Non-pigmented ciliary epithelial cell (primary cell): ENCODE data around the gene SELENOV.

Experiments
- DNase-seq: peaks from one replicate; pipeline ENCODE4 v3.0.0-alpha.2; 2010; ENCODE audit warnings: low read depth

SELENOV gene

DNA sequence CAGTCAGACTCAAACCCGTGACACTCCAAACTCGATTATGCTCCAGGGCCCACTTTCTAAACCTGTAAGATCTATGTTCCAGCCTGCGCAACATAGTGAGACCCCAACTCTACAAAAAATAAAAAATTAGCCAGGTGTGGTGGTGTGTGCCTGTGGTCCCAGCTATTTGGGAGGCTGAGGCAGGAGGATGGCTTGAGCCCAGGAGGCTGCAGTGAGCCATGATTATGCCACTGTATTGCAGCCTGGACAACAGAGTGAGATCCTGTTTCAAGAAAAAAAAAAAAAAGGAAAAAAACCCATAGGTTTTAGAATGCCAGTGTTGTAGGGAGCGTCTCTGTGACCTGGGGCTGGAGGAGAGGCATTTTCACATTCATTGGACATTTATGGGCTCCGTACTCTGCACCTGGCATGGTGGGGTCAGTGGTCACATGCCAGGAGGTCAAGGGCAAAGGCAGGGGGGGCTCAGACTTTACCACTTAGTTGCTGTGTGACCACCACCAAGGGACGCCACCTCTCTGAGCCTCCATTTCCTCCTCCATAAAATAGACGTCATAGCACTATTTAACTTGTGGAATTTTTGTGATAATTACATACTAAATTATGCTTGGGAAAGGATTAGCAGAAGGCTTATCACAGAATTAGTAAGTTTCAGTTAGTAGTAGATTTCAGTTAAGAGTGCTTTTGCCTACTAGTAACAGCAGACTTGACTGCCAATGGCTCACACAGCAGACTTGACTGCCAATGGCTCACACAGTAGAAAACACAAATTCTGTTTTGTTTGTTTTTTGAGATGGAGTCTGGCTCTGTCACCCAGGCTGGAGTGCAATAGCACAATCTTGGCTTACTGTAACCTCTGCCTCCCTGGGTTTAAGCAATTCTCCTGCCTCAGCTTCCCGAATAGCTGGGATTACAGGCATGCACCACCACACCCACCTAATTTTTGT, 5.9 kb downstream of the SELENOV start:
- DNase-seq: no peak

DNA sequence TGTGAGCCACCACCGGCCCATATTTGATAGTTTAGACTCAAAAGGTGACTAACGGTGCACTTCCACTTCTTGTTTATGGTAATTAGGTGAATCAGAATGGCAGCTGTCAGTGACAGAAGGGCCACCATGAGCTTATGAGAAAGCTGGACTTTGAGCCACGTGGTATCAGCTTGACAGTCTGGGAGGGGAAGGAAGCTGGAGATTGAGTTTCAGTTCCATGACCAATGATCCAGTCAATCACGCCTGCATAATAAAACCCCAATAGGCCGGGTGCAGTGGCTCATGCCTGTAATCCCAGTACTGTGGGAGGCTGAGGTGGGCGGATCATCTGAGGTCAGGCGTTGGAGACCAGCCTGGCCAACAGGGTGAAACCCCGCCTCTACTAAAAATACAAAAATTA, 9.6 kb downstream of the SELENOV start:
- no peak for DNase-seq

DNA sequence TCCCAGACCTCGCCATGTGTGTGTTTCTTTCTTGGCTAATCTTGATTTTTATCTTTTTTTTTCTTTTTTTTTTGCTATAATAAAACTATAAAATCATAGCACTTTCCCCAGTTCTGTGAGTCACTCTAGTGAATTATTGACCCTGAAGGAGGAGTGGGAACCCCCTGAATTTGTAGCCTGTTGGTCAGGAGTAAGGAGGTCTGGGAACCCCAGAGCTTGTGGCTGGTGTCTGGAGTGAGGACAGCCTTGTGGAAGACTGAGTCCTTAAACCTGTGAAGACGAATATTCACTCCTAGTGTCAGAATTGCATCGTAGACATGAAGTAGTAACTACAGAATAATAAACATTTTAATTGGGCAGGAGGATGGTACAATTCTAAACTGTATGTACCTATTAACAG, 10.3 kb downstream of the SELENOV start:
- DNase-seq: no peak

DNA sequence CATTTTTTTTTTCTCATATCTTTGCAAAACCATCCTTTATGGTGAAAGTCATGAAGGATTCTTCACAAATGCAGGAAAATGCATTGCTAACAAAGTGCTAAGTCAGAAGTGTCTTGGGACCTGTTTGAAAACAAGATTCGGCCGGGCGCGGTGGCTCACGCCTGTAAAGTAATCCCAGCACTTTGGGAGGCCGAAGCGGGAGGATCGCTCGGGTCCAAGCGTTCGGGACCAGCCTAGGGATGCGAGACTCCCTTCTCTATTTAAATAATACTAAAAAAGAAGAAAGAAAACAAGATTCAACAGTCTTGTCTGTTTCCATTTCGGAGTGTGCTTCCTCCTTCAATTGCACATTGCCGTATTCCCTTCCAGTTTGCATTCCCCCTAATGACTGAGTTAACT, 16.9 kb downstream of the SELENOV start:
- no peak for DNase-seq

DNA sequence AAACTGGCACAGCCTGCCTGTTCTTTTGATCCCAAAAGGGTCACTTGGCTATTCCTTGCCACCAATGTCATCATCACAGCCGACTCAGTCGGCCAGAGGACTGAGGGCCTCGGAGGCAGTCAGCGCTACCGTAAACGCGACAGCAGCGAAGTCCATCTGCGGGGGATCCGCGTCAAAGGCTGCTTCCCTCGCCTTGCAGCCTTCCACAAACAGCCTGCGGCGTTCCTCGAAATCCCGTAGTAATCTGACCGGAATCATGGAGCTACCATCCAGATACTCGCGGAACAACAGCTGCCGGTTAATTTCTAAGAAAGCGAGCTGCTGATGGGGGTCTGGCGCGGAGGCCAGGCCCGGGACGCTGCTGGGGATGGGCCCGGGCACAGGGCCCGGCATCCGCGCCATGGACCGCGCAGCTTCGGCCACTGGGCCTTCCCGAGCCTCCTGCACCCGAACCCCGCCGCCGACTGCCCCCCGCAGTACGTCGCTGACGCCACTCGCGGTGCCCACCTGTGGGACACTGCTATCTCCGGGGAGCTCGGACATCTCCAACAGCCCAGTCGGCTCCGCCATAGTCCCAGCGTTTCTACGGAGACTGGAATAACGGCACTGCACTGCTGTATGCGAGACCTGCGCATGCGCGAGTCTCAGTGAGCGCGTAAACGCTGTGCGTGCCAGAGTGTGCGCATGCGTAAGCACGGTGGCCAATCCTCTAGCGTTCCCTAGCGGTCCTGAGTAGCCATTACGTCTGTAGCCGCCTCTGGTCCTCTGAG, 17.5 kb downstream of the SELENOV start, which contains the start of gene EID2B:
EID2B (minus strand) TSS at position 620 of the 770 bp plus-strand sequence; CDS start at position 570, 50 bp downstream.
- DNase-seq: peak; percentile 73

DNA sequence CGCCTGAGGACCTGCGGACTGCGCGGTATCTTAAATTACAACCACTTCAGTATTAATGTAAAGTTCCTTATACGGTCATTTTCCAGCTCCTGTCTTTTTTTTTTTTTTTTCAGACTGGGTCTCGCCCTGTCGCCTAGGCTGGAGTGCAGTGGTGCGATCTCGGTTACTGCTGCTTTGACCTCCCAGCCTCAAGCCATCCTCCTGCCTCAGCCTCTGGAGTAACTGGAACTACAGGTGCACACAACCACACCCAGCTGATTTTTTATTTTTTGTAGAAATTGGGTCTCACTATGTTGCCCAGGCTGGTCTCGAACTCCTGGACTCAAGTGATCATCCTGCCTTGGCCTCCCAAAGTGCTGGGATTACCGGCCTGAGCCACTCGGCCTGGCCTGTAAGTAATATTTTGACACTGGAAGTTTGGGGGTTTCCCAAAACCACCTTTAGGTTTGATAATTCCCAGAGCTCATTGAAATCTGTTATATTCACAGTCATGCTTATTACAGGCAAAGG, 18.1 kb downstream of the SELENOV start:
- no peak for DNase-seq

DNA sequence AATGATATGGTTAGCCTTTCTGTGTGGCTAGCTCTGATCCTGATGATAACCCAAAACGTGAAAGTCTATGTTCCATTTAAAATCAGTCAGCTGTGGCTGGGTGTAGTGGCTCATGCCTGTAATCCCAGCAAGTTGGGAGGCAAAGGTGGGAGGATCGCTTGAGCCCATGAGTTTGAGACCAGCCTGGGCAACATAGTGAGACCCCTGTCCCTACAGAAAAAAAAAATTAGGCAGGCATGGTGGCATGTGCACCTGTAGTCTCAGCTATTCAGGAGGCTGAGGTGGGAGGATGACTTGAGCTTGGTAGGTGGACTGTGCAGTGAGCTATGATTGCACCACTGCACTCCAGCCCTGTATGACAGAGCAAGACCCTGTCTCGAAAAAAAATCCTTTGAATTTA, 18.9 kb downstream of the SELENOV start:
- no peak for DNase-seq

DNA sequence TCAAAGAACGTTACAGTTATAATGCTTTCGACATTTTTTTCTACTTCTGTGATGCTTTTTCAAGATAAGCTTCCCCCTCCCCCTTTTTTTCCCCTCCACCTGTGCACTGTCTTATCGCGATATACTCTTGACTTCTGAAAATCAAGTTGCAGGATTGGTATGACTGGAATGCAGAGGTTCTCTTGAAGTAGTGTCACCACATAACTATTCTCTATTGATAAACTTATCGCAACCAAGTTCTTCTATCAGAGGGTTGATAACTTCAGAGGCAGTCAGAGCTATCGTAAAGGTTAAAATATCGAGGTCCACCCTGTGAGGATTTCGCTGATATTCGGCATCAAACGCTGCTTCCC, 24.2 kb downstream of the SELENOV start:
- peak; percentile 20 for DNase-seq

DNA sequence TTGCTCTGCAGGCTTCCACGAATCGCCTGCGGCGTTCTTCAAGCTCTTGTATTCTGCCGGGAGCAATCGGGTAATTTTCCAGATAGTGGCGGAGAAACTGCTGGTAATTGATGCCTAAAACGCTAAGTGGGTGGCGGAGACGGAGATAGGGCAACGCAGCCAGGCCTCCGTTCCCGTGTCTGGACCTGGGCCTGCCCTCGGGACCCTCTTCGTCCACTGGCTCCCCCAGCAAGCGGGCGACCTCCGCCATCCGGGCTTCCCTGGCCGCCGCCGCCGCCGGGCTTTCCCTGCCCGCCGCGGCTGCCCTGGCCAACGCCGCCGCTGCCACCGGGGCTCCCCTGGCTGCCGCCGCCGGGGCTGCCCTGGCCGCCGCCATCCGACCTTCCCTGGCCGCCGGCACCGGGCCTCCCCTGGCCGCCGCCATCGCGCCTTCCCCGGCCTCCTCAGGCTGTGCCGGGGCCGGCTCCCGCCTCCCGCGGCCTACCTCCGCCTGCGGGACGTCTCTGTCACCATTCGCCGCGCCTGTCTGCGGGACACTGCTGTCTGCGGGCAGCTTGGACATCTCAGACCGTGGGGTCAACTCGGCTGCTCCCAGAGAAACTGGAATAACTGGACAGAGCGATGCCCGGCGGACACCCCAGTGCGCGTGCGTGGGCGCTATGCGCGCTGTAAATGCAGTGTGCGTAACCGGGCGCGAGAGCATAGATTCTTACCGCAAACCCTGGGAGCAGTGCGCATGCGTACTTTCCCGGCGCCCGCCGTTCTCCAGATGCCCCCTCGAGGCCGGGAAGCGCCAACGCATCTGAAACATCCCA, 24.8 kb downstream of the SELENOV start, which contains the start of gene EID2:
EID2 (minus strand) TSS at position 644 of the 815 bp plus-strand sequence; CDS start at position 562, 82 bp downstream.
- peak; percentile 60 for DNase-seq

DNA sequence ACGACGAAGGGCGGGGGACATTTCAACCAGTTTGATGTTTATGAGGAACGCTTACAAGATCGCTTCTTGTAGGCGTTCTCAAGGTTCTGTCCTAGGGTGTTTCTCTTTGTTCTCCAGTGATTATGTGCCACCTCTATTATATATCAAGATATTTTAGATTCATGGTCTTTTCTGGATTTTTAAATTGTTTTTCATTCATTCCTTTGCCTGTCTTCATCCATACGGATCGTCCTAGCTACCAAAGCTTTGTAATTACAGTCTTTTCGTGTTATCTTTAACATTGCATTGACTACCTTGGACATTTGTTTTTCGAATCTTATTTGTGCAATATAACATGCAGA, 25.4 kb downstream of the SELENOV start:
- DNase-seq: no peak

DNA sequence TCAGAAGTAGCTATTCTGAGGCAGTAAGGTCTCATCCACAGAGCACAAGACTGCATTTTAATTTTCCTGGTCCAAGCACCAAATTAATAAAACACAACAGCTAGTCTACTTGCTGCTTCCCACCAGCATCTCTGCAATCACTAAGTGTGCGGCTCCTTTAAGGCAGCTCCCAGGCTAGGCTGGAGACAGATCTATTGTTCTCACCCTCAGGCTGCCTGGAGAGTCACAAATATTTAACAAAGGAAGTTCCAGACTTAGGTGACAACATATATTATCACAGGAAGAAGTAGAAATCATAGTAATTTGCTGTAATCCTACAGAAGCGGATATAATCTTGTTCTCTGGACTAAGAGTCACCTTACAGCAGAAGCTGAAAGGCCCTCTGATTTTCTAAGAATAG, 27.3 kb downstream of the SELENOV start:
- no peak for DNase-seq

DNA sequence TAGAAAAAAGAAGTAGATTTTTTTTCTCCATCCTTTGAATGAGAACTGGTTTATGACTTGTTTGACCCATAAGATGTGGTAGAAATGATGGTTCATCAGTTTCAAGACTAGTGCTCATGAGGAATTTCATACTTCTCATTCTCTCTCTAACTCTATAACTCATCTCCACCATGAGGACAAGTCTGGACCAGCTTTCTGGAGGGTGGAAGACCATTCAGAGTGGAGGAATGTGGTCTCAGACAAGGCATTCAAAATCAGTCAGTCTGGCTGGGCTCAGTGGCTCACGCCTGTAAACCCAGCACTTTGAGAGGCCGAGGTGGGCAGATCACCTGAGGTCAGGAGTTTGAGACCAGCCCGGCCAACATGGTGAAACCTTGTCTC, 28.5 kb downstream of the SELENOV start:
- no peak for DNase-seq

DNA sequence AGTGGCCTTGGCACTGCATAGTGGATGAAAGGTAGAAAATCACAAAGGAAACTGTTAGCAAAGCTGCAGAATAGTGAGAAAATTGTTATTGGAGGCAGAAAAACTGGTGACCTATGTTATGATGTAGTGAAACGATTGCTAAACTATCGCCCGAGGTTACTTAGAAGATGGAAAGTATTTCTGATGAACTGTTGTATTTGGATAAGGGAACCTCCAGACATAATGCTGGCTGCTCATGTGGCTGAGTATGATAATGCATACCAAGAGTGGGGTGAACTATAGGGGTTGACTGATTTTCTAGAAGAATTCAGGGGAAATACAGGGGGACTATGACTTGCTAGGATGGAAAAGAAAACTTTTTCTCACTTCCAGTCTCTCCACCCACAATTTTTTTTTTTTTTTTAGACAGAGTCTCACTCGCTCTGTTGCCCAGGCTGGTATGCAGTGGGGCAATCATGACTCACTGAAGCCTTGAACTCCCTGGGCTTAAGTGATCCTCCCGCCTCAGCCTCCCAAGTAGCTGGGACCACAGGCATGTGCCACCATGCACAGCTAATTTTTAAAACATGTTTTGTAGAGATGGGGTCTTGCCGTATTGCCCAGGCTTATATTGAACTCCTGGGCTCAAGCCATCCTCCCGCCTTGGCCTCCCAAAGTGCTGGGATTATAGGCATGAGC, 29.4 kb downstream of the SELENOV start:
- DNase-seq: no peak

DNA sequence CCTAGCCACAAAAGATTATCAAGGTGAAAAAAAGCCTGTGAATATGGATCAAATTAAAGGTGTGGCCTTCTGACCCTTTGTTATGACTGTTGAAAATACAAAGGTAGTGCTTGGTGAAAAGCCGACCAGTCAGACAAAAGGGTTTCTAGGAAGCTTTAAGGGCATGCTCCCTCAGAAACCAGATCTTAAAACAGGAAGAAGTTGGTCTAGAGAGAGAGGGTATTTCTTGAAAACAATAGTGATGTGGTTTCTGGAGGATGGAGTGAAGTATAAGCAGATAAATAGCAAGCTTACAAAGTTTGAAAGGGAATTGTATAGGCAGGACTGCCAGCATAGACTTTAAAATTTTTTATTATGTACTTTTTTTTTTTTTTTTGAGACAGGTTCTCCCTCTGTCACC, 30.0 kb downstream of the SELENOV start:
- no peak for DNase-seq

DNA sequence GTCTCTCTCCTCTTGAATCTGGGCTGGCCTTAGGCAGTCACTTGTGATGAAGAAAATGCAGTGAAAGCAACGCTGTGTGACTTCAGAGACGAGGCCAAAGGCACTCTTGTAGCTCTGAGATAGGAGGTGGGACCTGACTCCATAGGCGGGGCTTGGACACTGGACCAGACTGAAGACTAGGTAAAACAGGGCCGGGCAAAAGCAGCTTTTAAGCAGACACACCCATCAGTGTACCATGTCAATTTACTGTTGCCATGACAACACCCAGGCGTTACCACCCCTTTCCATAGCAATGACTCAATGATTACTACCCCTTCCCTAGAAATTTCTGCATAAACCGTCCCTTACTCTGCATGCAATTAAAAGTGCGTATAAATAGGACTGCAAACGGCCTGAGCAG, 31.7 kb downstream of the SELENOV start:
- DNase-seq: no peak

DNA sequence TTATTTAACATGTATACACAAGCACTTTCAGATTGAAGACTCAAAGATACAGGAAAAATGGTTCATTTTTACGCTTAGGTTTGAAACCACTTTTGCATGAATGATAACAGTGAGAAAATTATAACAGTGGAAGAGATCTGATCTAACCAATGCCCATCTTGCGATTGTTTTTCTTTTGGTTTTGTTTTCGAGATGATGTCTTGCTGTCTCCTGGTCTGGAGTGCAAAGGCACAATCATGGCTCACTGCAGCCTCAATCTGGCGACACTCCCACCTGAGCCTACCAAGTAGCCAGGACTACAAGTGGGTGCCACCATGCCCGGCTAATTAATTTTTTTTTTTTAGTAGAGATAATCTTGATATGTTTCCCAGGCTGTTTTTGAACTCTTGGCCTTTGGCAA, 35.3 kb downstream of the SELENOV start:
- DNase-seq: no peak

DNA sequence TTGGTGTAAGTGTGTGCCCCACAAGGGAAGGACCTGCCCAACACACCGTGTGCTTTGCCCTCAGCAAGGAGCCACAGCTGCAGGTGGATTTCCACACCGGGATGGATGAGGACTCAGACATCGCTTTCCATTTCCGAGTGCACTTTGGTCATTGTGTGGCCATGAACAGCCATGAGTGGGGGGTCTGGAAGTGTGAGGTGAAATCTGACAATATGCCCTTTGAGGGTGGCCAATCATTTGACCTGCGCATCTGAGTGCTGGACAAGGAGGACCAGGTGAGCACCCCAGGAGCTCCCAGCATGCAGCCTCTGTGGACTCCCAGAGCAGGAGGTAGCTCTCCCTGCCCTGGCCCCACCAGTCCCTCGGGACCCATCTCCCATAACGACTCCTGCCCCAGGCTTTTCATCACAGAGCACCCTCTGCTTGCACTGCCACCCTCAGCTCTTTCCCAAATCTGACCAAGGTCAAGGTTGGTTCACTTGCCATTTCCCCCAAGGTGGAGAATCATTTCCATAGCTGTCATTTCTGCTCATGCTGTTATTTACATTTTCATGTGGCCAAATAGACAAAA, 38.2 kb downstream of the SELENOV start:
- DNase-seq: no peak

DNA sequence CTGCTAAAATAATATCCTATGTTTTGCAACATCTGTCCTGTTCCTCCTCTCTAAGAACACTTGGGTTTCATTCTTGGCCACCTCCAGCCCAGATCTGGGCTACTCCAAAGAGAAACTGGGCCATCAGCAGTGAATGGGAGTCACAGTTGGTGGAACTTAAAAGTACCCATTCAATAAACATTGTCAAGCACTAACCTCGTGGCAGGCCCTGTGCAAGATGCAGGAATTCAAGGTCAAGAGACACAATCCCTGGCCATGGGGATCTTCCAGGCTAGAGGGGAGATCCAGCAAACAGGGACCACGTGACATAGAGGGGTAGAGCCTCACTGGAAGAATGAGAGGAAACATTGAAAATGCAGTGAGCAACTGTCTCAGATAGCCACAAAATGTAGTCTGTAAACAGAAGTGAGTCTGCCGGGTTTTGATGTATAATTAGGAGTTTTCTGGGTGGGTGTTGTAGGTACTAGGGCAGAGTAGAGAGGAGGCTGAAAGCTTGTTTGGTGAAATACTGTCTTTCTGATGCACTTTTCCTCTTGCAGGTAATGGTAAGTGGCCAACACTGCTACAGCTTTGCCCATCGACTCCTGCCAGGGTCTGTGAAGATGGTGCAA, 39.9 kb downstream of the SELENOV start:
- DNase-seq: no peak

DNA sequence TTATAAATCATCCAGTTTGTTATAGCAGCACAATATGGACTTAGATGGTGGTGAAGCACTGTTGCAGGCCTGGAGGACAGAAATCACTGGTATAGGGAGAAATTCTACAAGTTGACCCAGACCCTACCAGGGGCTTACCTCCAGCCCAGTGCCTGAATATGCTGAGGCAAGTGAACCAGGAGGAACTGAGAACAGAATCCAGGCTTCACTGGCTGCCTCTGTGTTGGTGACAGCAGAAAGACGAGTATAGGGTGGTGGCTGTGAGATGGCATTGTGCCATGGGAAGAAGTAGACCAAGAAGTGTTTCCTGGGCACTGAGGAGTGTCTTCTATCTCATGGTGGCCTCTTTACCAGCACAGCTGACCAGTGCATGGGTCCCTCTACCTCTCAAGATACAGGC, 40.9 kb downstream of the SELENOV start:
- no peak for DNase-seq

DNA sequence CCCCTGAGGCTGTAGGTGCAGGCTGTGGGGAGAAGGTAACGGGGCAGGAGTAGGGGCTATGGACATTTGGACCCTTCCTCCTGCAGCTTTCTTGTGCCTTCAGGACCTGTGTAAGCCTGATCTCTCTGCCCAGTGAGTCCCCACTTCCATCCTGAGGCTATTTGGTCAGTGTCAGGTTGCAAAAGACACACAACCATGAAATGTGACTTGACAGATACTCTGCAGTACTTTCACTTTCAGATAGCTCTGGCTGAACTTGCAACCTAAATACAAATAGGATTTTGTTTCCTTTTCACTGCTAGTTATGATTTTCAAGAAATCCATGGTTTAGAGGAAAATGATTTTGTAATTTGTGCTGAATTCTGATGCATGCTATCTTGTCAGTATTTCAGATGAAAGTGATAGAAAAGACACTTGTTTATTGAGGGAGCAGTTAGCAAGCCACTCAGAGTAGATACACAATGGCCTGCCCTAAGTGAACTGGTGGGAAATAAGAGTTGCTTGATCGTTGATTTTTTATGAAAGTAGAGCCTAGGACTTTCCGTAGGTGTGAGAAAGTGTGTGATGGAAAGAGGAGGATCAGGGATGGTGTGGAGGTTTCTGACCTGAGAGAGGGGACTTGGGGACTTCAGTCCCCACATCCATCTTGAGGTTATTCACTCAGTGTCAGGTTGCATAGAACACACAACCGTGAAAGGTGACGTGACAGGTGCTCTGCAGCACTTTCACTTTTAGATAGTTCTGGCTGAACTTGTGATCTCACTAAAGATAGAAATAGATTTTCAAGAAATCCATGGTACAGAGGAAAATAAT, 43.1 kb downstream of the SELENOV start:
- DNase-seq: no peak
